K562 (cell line): ENCODE data around the gene ADRM1. TPM values are rescaled to one million over a fixed set of nuclear protein-coding genes. Genes with fewer than 3 reads are reported as not detected.
A peak's percentile ranks its signal among the peaks of the same experiment; 100 is the strongest.

Experiments
- CC2D1A ChIP-seq: fragments of 450-650 bp; IDR thresholded peaks from 2 replicates; pipeline ENCODE4 v1.6.1; 2017; ENCODE audit warnings: mild to moderate bottlenecking
- E2F4 ChIP-seq: sonication (generic); formaldehyde crosslinking; IDR thresholded peaks from 2 replicates; pipeline ENCODE4 v1.8.0; 2022; ENCODE audit warnings: mild to moderate bottlenecking, low read depth, missing genetic modification reagents
- E4F1 ChIP-seq: fragments of 250-450 bp; sonication (Bioruptor Pico); IDR thresholded peaks from 2 replicates; pipeline ENCODE4 v1.5.0; 2021; ENCODE audit warnings: mild to moderate bottlenecking, borderline replicate concordance
- ELK1 ChIP-seq: sonication (generic); formaldehyde crosslinking; IDR thresholded peaks from 2 replicates; pipeline ENCODE4 v1.8.1; 2022; ENCODE audit warnings: missing genetic modification reagents
- ERF ChIP-seq: fragments of 450-650 bp; formaldehyde crosslinking; IDR thresholded peaks from 2 replicates; pipeline ENCODE4 v1.4.0; 2020; ENCODE audit warnings: mild to moderate bottlenecking, mixed read lengths
- FUS ChIP-seq: fragments of 200-400 bp; formaldehyde crosslinking; optimal IDR thresholded peaks from 2 replicates; pipeline ENCODE3; 2017; ENCODE audit warnings: low read depth, low read length
- PHF21A ChIP-seq: fragments of 450-650 bp; IDR thresholded peaks from 2 replicates; pipeline ENCODE4 v1.6.1; 2017; ENCODE audit warnings: low read depth, borderline replicate concordance
- SNIP1 ChIP-seq: fragments of 450-650 bp; IDR thresholded peaks from 2 replicates; pipeline ENCODE4 v1.7.1; 2017; ENCODE audit warnings: low read depth, mild to moderate bottlenecking
- ZBTB5 ChIP-seq: fragments of 450-650 bp; IDR thresholded peaks from 2 replicates; pipeline ENCODE4 v1.6.1; 2017; ENCODE audit warnings: antibody characterized with exemption
- ZNF518B ChIP-seq: fragments of 250-450 bp; sonication (Bioruptor Pico); IDR thresholded peaks from 2 replicates; pipeline ENCODE4 v1.5.0; 2021; ENCODE audit warnings: mild to moderate bottlenecking, moderate library complexity
- ZNF583 ChIP-seq: fragments of 250-450 bp; sonication (Bioruptor Pico); IDR thresholded peaks from 2 replicates; pipeline ENCODE4 v1.4.0; 2020
- ZNF639 ChIP-seq, 2 experiments: fragments of 200-800 bp in 1 of 2; sonication (Bioruptor generic) in 1 of 2; sonication (generic) in 1 of 2; formaldehyde crosslinking in 1 of 2; IDR thresholded peaks in 1 of 2; conservative IDR thresholded peaks in 1 of 2; 2 replicates each; pipeline versions ENCODE4 v1.5.0 to v1.6.1; 2016 to 2020; ENCODE audit warnings: missing compliant biosample characterization in 1 of 2, missing genetic modification characterization in 1 of 2, missing genetic modification reagents in 1 of 2
- polyA plus RNA-seq, 8 experiments: library from polyadenylated mRNA; depleted of rRNA in 4 of 8; stranded (reverse) in 5 of 8; unstranded in 3 of 8; fragments of >200 nt; fragmentation: Nextera tagmentation in 2 of 8; fragmentation: Illumina TruSeq in 1 of 8; extraction: Ambion mirVana in 2 of 8; extraction: Trizol in 1 of 8; gene quantifications; 2 replicates each; pipeline versions ENCODE4 v1.2.1 to v1.2.3, GENCODE V29; 2011 to 2014; ENCODE audit warnings: inconsistent platforms in 1 of 8, missing spikeins in 1 of 8
- total RNA-seq, 7 experiments: library from RNA; depleted of rRNA in 6 of 7; stranded (reverse); fragments of >200 nt in 6 of 7; fragmentation: Illumina TruSeq in 2 of 7; extraction: Trizol in 2 of 7; gene quantifications; 2 replicates each; pipeline versions ENCODE4 v1.2.1 to v1.2.3, GENCODE V29; 2011 to 2021; ENCODE audit warnings: low replicate concordance in 1 of 7

ADRM1 gene
- total and polyA plus RNA-seq, 9 of the 15 experiments (the other 6 are each of a cell fraction or from before 2014, with no cell fraction given): 5.0 to 223 (median 67.4) TPM

GRCh38 chr20:62302341-62303061, at the start of gene ADRM1 (continued):
- TF ChIP-seq PHF21A: peak; percentile 46; the same call in 1 of the 2 replicates
- no peak for TF ChIP-seq ZBTB5
- peak; percentile 70 for TF ChIP-seq SNIP1
- no peak for TF ChIP-seq ZNF583
- no peak for TF ChIP-seq ZNF518B (CRISPR knock-in tag)
- TF ChIP-seq E4F1 (CRISPR knock-in tag): no peak
- no peak for TF ChIP-seq CC2D1A
- peak; percentile 74; the same call in 1 of the 2 replicates for TF ChIP-seq ERF (CRISPR knock-in tag)
- TF ChIP-seq E2F4 (CRISPR knock-in tag): no peak
- TF ChIP-seq ZNF639 (CRISPR knock-in tag; conservative IDR thresholded peaks at IDR 0.05 in 1 of 2, IDR thresholded peaks at IDR 0.05 in 1 of 2): peak in 1 of 2 experiments; percentile 64; a peak in 1 of 4 replicates
- TF ChIP-seq ELK1: no peak
- TF ChIP-seq FUS: peak; percentile 63
